ENCODE data around the gene RNASEH2C.
"Not testable (repeated sequence)": the region's sequence is repeated elsewhere in the genome, so short reads cannot be mapped to it uniquely, and the experiment has no call there.

Gene RNASEH2C

DNA sequence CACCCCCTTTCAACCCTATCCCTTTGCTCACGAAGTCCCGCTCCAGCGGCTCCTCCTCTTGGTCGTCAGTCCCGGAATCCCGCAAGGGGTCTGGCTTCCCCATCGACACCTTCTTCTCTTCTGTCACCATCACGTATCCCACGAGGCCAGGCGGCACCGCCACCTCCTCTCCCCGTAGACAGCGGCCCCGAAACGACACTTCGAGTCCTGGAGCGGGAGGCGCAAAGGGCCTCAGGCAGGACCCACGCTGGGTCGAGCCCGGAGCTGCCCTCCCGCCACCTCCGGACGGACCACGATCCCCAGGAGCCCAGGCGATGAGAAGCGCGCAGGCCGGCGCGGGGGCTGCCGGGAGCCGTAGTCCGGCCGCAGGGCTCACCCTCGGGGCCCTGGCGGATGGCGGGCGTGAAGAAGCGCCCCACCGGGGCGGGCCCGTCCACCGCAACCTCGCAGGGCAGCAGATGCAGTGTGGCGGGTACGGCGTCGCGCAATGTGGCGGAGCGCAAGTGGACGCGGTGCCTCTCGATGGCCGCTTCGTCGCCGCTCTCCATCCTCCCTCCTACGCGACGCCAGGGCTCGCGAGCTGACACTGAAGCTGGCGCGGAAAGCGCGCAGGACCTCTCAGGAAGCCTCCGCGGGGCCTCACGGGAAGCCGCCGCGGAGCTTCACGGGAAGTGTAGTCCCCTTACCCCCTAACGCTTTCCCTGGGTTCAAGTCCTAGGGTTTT, at the start of gene RNASEH2C:
RNASEH2C (minus strand) TSS at position 588 of the 724 bp plus-strand sequence; CDS start at position 548, 40 bp downstream.
- peaks cover 51% of the 10 kb centered on the region for H3K36me3 Mint-ChIP-seq (ENCODE audit: low read depth)
- H3K4me3 Mint-ChIP-seq: peak within 1 kb of the TSS; percentile 99
- H3K4me1 Mint-ChIP-seq (ENCODE audit: low read depth): peaks cover 40% of the 10 kb centered on the region
- no peaks in the 10 kb centered on the region for H3K9me3 Mint-ChIP-seq
- no peaks in the 10 kb centered on the region for H3K27me3 Mint-ChIP-seq
- intact Hi-C loops (cut with micrococcal nuclease): loop anchor here (1.0 kb wide), 1 partner anchor 8 kb away; the partner anchor contains the start of gene KAT5
- H3K27ac Mint-ChIP-seq: peak within 1 kb of the TSS; percentile 81

DNA sequence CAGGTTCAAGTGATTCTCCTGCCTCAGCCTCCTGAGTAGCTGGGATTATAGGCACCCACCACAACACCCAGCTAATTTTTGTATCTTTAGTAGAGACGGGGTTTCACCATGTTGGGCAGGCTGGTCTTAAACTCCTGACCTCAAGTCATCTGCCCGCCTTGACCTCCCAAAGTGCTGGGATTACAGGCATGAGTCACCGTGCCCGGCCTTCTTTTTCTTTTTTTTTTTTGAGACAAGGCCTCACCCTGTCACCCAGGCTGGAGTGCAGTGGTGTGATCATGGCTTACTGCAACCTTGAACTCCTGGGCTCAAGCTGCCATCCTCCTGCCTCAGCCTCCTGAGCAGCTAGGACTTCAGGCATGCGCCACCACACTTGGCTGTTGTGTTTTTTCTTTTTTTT, 47.2 kb upstream of the RNASEH2C start:
- H3K27ac Mint-ChIP-seq; H3K9me3 Mint-ChIP-seq; H3K4me3 Mint-ChIP-seq; intact Hi-C loops (cut with micrococcal nuclease); H3K36me3 Mint-ChIP-seq (ENCODE audit: low read depth); H3K27me3 Mint-ChIP-seq: not testable (repeated sequence)
- H3K4me1 Mint-ChIP-seq (ENCODE audit: low read depth): peaks cover 32% of the 10 kb centered on the region

DNA sequence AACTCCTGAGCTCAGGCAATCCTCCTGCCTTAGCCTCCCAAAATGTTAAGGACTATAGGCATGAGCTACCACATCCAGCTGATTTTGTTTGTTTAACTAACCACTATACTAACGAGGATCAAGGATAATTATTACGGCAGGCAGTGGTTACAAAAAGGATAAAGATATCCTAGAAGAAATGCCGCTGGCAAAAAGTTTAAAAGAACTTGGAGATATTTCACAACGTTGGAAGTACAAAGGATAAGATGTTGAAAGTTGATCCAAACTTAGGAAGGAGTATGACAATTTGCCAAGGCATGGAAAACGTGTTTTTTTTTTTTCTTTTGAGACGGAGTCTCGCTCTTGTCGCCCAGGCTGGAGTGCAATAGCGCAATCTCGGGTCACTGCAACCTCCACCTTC, 46.8 kb upstream of the RNASEH2C start:
- intact Hi-C loops (cut with micrococcal nuclease): no loop called here
- Mint-ChIP-seq H3K36me3 (ENCODE audit: low read depth) (peaks cover 9% of the 10 kb centered on the region), H3K27ac (no peak overlapping the region)

DNA sequence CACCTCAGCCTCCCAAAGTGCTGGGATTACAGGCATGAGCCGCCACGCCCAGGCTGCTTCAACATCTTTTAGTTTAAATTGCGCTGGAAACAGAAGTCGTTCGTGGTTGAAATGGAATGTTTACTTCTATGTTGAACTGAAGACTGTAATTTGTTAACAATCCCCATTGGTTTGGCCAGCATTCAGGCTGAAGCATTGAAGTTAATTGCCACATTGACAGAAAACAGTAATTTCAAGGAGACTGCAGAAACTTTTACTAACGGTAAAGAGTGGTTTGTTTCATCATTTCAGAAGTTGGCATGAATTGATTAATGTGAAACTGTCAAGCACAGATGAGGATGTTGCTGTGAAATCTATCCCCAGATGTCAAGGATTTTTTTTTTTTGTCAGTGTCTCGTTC, 45.9 kb upstream of the RNASEH2C start:
- peaks cover 9% of the 10 kb centered on the region for H3K36me3 Mint-ChIP-seq (ENCODE audit: low read depth)
- H3K4me1 Mint-ChIP-seq (ENCODE audit: low read depth): peaks cover 31% of the 10 kb centered on the region
- H3K9me3 Mint-ChIP-seq: no peaks in the 10 kb centered on the region
- intact Hi-C loops (cut with micrococcal nuclease): no loop called here
- no peaks in the 10 kb centered on the region for H3K27me3 Mint-ChIP-seq
- no peak overlapping the region for H3K27ac Mint-ChIP-seq
- no peak overlapping the region for H3K4me3 Mint-ChIP-seq

More for the DNA sequence above, 46.8 kb upstream of the RNASEH2C start:
- Mint-ChIP-seq H3K27me3 (no peaks in the 10 kb centered on the region), H3K4me3 (no peak overlapping the region), H3K9me3 (no peaks in the 10 kb centered on the region), H3K4me1 (ENCODE audit: low read depth) (peaks cover 32% of the 10 kb centered on the region)

DNA sequence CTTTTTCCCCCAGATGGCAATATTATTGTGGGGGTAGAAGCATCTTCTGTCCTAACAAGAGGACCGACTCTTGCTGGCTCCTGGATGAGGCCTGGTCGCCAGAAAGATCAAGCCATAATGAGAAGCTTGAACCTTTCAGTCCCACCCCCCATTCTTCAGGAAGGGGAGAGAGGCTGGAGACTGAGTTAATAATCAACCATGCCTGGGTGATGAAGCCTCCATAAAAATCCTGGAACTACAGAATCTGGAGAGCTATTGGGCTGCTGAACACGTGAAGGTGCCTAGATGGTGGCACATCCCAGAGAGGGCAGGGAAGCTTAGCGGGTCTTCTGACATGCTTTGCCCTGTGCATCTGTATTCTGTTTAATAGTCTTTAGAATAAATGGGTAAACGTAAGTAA, 43.8 kb upstream of the RNASEH2C start:
- intact Hi-C loops (cut with micrococcal nuclease): no loop called here
- no peak overlapping the region for H3K27ac Mint-ChIP-seq
- no peak overlapping the region for H3K4me3 Mint-ChIP-seq
- H3K9me3 Mint-ChIP-seq: no peaks in the 10 kb centered on the region
- peaks cover 11% of the 10 kb centered on the region for H3K4me1 Mint-ChIP-seq (ENCODE audit: low read depth)
- H3K36me3 Mint-ChIP-seq (ENCODE audit: low read depth): peaks cover 9% of the 10 kb centered on the region
- no peaks in the 10 kb centered on the region for H3K27me3 Mint-ChIP-seq

DNA sequence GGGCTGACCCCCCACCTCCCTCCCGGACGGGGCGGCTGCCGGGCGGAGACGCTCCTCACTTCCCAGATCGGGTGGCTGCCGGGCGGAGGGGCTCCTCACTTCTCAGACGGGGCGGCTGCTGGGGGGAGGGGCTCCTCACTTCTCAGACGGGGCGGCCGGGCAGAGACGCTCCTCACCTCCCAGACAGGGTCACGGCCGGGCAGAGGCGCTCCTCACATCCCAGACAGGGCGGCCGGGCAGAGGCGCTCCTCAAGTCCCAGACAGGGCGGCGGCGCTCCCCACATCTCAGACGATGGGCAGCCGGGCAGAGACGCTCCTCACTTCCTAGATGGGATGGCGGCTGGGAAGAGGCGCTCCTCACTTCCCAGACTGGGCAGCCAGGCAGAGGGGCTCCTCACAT, 42.2 kb upstream of the RNASEH2C start:
- H3K4me3 Mint-ChIP-seq; H3K4me1 Mint-ChIP-seq (ENCODE audit: low read depth); H3K27ac Mint-ChIP-seq; intact Hi-C loops (cut with micrococcal nuclease); H3K36me3 Mint-ChIP-seq (ENCODE audit: low read depth); H3K27me3 Mint-ChIP-seq; H3K9me3 Mint-ChIP-seq: not testable (repeated sequence)

DNA sequence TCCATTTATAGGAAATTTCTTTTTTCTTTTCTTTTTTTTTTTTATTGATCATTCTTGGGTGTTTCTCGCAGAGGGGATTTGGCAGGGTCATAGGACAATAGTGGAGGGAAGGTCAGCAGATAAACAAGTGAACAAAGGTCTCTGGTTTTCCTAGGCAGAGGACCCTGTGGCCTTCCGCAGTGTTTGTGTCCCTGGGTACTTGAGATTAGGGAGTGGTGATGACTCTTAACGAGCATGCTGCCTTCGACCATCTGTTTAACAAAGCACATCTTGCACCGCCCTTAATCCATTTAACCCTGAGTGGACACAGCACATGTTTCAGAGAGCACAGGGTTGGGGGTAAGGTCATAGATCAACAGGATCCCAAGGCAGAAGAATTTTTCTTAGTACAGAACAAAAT, 41.6 kb upstream of the RNASEH2C start:
- H3K27ac Mint-ChIP-seq; intact Hi-C loops (cut with micrococcal nuclease); H3K36me3 Mint-ChIP-seq (ENCODE audit: low read depth); H3K4me1 Mint-ChIP-seq (ENCODE audit: low read depth); H3K9me3 Mint-ChIP-seq; H3K4me3 Mint-ChIP-seq; H3K27me3 Mint-ChIP-seq: not testable (repeated sequence)

DNA sequence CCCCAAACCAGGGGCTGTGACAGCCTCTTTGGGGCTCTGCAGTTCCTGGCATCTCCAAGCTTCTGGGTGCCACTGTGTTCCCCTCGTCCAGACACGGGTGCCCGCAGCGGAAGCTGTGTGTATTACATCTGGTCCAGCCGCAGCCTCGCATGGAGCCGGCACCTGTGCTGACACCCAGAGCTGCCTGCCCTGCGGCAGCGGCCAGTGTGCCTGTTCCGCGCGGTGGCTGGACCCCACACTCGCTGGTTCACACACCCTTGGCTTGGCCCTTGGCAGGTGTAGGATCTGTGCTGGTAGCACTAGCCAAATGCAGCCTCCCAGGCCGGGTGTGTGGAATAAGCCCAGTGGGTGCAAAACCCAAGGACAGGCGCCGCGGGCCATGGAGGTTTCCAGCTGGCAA, 24.5 kb upstream of the RNASEH2C start:
- Mint-ChIP-seq H3K4me3 (no peak overlapping the region), H3K27me3 (no peaks in the 10 kb centered on the region), H3K4me1 (ENCODE audit: low read depth) (no peaks in the 10 kb centered on the region), H3K27ac (no peak overlapping the region), H3K36me3 (ENCODE audit: low read depth) (no peaks in the 10 kb centered on the region), H3K9me3 (no peaks in the 10 kb centered on the region)
- intact Hi-C loops (cut with micrococcal nuclease): no loop called here

DNA sequence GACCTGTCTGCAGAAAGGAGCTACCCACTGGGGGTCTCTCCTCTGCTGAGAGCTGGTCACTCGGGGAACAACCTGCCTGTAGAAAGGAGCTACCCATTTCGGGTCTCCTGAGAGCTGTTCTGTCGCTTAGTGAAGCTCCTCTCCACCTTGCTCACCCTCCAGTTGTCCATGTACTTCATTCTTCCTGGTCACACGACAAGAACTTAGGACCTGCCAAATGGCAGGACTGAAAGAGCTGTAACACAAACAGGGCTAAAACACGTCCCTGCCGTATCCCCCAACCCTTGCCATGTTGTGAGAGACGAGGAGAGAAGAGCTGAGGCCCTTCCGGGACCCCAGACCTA, 24.1 kb upstream of the RNASEH2C start:
- Mint-ChIP-seq H3K9me3 (no peaks in the 10 kb centered on the region), H3K4me1 (ENCODE audit: low read depth) (no peaks in the 10 kb centered on the region), H3K27me3 (no peaks in the 10 kb centered on the region), H3K27ac (no peak overlapping the region), H3K4me3 (no peak overlapping the region), H3K36me3 (ENCODE audit: low read depth) (no peaks in the 10 kb centered on the region)
- intact Hi-C loops (cut with micrococcal nuclease): no loop called here

DNA sequence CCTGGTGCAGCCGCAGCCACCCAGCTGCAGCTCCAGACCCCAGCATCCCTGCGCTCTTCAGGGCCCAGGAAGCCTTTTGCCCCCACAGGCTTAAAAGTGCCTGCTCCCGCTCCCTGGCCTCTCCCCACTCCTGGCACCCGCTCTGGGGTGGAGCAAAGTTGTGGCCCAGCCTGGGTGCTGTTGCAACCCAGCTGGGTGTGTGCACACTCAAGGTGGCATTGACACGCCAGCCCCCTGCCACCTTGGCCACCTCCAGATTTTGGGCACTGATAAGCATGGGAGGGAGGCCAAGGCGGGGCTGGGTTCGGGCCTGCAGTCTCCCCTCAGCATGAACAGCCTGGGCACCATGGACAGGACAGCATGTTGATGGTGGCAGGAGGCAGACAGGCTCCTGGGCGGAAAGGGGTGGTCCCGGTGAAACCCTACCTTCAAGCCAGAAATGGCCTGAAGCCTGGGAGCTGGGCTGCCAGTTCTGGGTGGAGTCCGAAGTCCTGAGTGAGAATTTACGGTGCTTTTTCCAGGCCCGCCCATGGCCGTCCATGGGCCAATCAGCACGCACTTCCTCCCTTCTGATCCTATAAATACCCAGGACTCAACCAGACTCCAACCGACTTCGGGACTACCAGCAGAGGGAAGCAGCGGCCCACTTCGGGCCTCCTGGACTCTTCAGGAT, 23.6 kb upstream of the RNASEH2C start:
- H3K27ac Mint-ChIP-seq: no peak overlapping the region
- no peak overlapping the region for H3K4me3 Mint-ChIP-seq
- no peaks in the 10 kb centered on the region for H3K36me3 Mint-ChIP-seq (ENCODE audit: low read depth)
- no peaks in the 10 kb centered on the region for H3K9me3 Mint-ChIP-seq
- intact Hi-C loops (cut with micrococcal nuclease): no loop called here
- H3K27me3 Mint-ChIP-seq: no peaks in the 10 kb centered on the region
- no peaks in the 10 kb centered on the region for H3K4me1 Mint-ChIP-seq (ENCODE audit: low read depth)

DNA sequence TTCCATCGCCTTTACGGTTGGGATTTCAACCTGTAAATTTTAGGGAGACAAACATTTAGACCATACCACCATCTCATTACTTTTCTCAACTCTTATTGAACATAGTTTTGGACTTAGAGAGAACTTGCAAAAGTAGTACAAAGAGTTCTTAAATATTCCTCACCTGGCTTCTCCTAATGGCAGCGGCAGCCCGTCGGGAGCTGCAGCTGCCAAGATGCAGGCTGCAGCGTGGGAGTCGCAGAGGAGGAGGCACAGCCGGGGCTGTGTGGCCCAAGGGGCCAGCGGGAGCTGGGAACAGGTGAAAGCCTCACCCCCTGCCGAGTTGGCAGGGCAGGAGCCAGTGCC, 23.1 kb upstream of the RNASEH2C start:
- intact Hi-C loops (cut with micrococcal nuclease): no loop called here

DNA sequence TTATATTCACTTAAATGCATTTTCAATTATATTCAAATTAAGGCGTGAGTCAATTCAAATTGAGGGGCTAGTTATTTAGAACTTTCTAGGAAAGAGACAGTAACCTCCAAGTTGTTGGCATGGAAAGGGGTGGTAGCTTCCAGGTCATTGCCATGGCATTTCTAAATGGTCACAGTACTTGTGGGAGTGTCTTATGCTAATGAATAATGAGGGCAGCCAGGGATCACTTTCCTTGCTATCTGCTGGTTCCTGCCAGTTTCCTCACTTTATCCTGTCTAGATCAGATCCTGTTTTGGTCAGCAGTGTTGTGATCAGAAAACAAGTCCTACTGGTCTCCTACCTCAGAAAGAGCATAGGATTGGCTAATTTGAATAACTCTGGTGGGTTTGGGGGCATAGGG, 21.8 kb upstream of the RNASEH2C start:
- no peak overlapping the region for H3K27ac Mint-ChIP-seq
- H3K4me3 Mint-ChIP-seq: no peak overlapping the region
- intact Hi-C loops (cut with micrococcal nuclease): no loop called here
- H3K27me3 Mint-ChIP-seq: peaks cover 6% of the 10 kb centered on the region
- H3K4me1 Mint-ChIP-seq (ENCODE audit: low read depth): no peaks in the 10 kb centered on the region
- H3K36me3 Mint-ChIP-seq (ENCODE audit: low read depth): no peaks in the 10 kb centered on the region
- peaks cover 1% of the 10 kb centered on the region for H3K9me3 Mint-ChIP-seq

More for the DNA sequence above, 23.1 kb upstream of the RNASEH2C start:
- H3K27me3 Mint-ChIP-seq: peaks cover under 1% of the 10 kb centered on the region
- no peak overlapping the region for H3K27ac Mint-ChIP-seq
- H3K9me3 Mint-ChIP-seq: no peaks in the 10 kb centered on the region
- no peak overlapping the region for H3K4me3 Mint-ChIP-seq
- H3K4me1 Mint-ChIP-seq (ENCODE audit: low read depth): no peaks in the 10 kb centered on the region
- H3K36me3 Mint-ChIP-seq (ENCODE audit: low read depth): no peaks in the 10 kb centered on the region

DNA sequence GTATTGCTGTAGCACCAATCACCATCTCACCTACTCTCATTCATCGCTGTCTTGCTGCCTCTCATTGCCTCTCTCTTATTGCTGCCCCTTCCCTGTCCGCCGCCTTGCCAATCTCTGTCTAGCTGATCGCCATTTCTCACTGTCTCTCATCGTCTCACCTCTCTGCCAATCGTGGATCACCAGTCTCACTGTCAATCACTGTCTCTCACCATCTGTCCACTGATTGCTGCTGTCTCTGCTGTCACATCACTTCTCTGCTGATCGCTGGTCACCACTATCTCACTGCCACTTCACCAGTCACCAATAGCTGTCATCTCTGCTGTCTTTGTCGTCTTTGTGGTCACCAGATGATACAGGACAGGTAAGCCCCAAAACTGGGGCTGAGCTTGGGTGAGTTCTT, 20.6 kb upstream of the RNASEH2C start:
- Mint-ChIP-seq H3K4me1 (ENCODE audit: low read depth) (no peaks in the 10 kb centered on the region), H3K36me3 (ENCODE audit: low read depth) (no peaks in the 10 kb centered on the region), H3K27me3 (peaks cover 6% of the 10 kb centered on the region), H3K9me3 (peaks cover 13% of the 10 kb centered on the region), H3K4me3 (no peak overlapping the region), H3K27ac (no peak overlapping the region)
- intact Hi-C loops (cut with micrococcal nuclease): no loop called here

DNA sequence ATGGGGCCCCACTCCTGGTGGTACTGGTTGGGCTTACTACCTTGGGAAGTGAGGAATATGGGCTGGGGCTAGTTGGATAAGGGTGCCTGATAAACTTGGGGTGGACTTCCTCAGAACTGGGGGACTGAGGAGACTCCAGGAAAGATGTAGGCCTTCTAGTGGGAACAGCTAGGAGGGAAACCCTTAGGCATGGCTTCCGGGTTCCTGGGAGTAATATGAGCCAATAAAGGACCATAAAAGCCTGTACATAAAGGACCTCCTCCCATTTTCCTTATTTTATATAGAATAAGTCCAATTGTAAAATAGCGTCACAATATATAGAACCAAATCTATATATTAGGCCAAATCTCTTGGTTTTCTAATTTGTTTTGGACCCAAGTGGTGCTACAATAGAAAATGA, 18.4 kb upstream of the RNASEH2C start:
- H3K27ac Mint-ChIP-seq: no peak overlapping the region
- intact Hi-C loops (cut with micrococcal nuclease): no loop called here
- H3K27me3 Mint-ChIP-seq: peaks cover 6% of the 10 kb centered on the region
- peaks cover 13% of the 10 kb centered on the region for H3K9me3 Mint-ChIP-seq
- H3K4me1 Mint-ChIP-seq (ENCODE audit: low read depth): no peaks in the 10 kb centered on the region
- H3K4me3 Mint-ChIP-seq: no peak overlapping the region
- no peaks in the 10 kb centered on the region for H3K36me3 Mint-ChIP-seq (ENCODE audit: low read depth)

DNA sequence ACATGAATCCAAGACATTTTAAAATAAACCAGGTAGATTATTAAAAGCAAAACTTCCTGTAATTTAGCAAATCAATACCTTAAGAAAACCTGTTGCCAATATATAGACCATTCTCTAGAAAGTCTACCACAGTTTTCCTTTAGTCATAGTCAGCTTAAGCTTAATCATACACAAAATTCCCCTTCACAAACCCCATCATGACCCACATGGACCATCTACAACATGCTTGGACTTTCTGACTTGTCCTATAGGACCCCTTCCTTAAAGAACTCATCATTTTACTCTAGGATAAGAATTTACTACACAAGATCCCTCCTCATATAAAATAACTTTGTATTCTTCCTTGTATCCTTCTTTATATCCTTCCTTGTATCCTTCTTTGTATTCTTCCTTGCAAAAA, 16.2 kb upstream of the RNASEH2C start:
- H3K27me3 Mint-ChIP-seq: peaks cover 7% of the 10 kb centered on the region
- H3K27ac Mint-ChIP-seq: no peak overlapping the region
- H3K4me3 Mint-ChIP-seq: no peak overlapping the region
- H3K4me1 Mint-ChIP-seq (ENCODE audit: low read depth): no peaks in the 10 kb centered on the region
- H3K36me3 Mint-ChIP-seq (ENCODE audit: low read depth): no peaks in the 10 kb centered on the region
- peaks cover 13% of the 10 kb centered on the region for H3K9me3 Mint-ChIP-seq
- intact Hi-C loops (cut with micrococcal nuclease): no loop called here

Measured in dendritic cell treated with granulocyte-macrophage colony-stimulating factor and Interleukin-4, amounts not matched to agents 40 ng/mL and 50 ng/mL, for 4 days (primary cell).